Measurements from ENCODE around the gene CAVIN1.
"Not testable (repeated sequence)": the region's sequence is repeated elsewhere in the genome, so short reads cannot be mapped to it uniquely, and the experiment has no call there.

The CAVIN1 gene, protein sequence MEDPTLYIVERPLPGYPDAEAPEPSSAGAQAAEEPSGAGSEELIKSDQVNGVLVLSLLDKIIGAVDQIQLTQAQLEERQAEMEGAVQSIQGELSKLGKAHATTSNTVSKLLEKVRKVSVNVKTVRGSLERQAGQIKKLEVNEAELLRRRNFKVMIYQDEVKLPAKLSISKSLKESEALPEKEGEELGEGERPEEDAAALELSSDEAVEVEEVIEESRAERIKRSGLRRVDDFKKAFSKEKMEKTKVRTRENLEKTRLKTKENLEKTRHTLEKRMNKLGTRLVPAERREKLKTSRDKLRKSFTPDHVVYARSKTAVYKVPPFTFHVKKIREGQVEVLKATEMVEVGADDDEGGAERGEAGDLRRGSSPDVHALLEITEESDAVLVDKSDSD

DNA sequence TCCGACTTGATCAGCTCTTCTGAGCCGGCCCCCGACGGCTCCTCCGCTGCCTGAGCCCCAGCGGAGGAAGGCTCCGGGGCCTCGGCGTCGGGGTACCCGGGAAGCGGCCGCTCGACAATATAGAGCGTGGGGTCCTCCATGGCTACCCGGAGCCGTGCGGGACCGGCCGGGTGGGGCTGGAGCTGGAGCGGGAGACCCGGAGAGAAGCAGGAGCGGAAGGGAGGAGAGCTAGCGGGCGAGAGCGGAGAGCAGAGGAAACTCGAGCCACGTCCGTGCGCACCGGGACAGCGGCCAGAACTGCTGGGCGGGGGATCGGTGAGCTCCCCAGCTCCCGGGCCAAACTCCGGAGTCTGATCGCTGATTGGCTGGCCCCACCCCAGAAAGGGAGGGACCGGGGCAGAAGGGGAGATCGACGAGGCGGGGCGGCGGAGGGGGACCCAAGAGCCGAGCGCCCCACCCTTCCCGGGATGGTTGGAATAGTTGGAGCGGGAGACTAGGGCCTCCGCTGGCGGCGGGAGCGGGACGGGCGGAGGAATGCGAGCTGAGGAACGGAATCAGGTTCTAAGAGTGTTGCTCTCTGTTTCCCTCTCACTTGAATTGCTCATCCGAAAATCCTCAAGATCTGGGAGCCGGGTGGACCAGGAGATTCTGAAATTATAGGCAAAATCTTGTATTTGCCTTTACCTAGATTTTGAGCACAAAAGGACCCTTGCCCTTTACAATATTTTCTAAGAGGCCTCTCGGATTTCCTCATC is at the start of gene CAVIN1:
TSS of gene CAVIN1 (minus strand) at position 299 of the 755 bp plus-strand sequence. CDS start at position 140, 159 bp downstream.
- DNase-seq = peak; percentile 41

DNA sequence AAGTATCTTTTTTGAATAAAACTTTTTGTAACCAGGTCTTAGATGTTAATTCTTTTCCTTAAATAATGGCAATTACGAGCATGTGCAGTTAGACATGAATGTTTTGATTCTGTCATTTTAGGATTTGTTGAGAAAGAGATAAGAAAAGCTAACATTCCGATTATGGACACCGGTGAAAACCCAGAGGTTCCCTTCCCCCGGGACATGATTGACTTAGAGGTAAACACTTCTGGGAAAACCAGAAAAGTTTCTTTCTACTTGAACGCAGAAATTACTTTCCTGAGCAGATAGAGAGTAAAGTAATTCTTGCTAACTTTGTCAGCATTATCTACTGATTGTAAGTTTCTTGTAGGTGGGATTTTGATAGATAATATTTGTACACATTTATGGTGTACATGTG is 44.8 kb upstream of the CAVIN1 start:
- DNase-seq = no peak

DNA sequence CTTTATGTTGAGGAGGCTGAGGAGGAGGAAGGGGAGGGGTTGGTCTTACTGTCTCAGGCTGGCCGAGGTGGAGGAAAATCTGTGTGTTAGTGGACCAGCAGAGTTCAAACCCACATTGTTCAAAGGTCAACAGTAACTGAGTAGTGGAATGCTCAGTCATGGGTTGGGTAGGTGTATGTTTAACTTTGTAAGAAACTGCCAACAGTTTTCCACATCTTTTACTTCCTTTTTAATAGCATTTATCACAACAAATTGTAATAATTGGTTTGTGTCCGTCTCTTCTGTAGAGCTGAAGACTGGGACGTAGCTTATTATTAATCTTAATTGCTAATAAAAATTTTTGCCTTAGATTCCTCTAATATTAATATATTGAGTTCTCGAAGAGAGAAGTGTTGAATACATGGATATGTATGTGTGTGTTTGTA is 40.9 kb upstream of the CAVIN1 start:
- no peak for DNase-seq

DNA sequence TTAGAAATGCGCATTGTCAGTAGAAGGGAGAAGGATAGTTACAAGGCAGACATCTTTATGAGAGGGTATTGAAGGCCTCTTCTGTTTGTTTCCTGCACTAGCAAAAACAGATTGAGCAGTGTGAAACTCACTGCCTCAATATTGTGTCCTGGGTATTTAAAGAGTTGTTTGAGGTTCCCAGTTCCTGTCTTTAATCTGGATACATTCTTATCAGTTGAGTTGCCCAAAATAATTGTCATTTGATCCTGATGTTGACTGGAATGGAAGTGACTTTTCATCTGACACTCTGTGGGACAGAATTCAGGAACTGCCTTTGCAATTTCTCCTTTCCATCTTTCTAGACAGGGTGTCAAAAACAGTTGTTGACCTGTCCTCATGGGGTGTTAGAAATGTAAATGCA is 37.3 kb upstream of the CAVIN1 start:
- DNase-seq = no peak

DNA sequence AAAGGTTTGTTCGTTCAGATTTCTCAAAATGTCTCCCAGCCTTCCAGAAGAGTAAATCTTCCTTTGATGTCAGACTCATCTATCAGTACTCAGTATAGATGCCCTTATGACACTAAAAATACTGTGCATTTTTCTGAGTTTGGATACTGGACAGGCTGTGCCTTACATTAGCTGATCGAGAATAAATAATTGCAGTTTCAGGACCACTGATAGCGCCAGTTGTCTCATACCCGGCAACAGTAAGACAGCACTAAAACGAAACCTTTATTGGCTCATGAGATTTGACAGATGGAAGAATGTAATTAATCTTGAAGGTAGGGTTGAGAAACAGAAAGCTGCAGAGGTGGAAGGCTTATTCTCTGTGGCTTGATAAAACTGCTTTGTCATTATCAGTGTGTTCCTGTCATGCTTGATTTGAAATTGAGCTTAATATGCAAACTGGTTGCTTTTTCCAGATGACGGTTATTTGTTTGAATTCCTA is 36.8 kb upstream of the CAVIN1 start:
- DNase-seq = no peak

DNA sequence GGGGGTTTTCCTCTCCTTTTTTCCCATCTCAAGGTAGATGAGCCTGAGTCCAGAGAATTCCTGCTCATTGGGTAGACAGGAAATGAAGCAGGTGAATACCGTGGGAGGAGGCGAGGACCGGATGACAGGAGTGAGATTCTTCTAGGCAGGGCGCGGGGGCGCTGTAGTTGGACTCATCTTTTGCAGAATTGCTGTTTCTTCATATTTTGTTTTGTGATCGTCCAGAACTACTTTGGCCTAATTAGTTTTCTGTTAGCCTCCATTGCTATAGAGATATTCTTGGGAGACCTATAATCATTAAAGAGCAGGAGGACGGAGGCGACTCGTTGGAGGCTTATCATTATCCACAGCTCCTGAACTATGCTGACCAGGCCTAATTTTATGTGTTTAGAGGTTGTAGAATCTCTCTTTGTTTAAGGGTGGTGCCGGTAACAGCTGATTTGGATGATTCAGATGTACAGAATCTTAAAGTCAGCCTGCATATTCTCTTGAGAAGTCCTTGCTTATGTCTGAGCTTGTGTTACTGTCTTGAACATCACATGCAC is 36.3 kb upstream of the CAVIN1 start:
- no peak for DNase-seq

DNA sequence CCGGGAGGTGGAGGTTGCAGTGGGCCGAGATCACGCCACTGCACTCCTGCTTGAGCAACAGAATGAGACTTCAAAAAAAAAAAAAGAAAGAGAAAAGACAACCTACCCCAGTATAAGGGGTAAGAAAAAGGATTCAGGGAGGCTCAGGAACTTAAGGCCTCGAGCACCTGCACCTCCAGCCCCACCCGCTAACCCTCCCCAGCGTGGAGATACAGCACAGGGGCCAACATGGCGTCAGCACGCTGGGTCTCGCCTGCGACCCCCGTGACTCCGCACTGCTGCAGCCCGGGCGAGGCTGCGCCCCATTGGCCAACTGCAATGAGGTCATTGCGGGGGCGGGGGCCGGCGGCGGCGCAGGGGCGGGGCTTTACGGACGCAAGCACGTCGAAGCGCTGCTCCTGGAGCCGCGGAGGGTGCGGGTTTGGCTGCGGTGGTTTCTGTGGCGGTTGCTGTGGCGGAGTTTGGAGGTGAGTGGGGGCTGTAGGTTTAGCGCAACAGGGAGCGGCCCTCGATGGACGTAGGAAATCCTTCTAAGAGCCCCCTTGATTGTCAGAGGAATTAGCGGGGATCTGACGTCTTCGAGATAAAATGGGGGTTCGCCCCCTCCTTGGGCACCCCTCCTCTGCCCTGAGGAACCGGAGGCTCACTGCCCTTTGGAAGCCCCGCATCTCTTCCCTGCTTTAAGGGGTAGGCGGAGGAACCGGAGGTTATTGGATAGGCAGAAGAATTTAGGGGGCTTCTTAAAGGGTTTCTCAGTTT is 35.6 kb upstream of the CAVIN1 start, which contains the start of gene ATP6V0A1:
TSS of gene ATP6V0A1 (plus strand) at position 382 of the 759 bp plus-strand sequence. CDS start 2,017 bp downstream, outside the sequence.
- DNase-seq = peak; percentile 85

DNA sequence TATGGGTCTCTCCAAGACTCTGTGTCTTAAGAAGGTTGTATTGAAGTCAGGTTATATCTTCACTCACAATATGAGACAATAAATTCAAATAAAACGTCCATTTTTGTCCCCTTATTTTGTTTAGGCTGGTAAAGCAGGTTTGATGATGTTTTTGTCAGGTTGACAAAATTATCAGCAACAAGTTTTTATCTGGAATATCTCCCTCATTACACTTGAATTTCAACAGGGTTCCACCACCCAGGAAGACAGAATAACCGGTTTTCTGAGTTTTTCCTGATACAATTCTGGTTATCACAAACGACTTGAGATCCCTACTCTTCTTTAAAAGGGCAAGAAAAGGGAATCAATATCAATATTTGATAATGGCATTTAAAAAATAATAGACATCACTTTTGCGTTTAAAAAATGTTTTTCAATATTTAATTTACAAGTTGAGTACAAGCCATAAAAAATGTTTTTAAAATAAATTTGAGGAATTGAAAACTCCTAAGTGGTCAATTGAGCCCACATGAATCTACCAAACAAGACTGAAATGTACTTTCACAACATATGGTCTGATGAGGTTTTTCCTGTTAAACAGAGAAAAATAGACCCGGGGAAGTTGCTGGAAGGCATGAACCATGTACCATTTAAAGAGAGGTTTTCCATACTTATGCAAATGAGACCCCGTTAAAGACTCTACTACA is 34.2 kb upstream of the CAVIN1 start:
- no peak for DNase-seq

DNA sequence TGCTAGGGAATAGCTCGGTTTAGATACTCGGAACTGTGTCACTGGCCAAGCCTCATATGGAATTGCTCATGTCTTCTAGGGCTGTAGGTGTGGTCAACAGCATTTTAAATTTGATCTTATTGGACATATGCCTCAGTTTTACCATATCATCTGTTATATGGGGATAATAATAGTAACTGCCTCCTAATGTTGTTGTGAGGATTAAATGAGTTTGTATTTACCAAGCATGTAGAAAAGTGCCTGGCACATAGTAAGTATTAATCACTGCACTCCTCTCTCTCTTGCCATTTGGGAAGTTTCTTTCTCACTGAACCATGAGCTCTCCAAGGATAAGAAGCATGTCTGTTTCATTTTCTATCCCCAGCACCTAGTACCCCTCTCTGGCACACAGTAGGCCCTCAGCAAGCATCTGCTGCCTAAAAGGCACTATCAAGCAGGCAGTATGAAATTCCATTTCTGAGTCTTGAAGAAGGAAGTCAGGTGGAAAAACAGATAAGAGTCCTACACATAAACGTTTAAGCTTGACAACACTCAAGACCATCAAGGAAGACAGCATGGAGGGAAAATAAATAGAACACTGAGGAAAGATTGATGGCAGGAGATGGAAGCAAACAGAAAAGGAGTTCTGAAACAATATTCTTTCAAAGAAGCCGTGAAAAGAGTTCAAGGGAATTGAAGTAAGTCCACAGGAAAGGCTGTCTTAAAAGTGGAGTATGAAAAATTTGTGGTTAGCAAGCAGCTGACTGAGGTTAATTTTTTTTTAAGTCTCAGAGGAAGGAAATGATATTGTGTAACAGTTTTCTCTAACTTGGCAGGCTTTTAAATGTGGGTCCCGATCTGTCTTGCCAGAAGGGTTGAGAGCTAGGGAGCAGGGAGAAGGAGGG is 33.4 kb upstream of the CAVIN1 start:
- DNase-seq = no peak

DNA sequence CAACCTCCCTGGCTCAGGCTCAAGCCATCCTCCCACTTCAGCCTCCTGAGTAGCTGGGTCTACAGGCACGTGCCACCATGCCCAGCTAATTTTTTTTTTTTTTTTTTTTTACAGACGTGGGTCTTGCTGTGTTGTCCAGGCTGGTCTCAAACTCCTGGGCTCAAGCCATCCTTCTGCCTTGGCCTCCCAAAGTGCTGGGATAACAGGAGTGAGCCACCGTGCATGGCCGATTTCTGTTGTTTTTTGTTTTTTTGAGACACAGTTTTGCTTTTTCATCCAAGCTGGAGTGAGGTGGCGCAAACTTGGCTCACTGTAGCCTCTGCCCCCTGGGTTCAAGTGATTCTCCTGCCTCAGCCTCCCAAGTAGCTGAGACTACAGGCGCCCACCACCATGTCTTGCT is 31.9 kb upstream of the CAVIN1 start:
- not testable (repeated sequence) for DNase-seq

DNA sequence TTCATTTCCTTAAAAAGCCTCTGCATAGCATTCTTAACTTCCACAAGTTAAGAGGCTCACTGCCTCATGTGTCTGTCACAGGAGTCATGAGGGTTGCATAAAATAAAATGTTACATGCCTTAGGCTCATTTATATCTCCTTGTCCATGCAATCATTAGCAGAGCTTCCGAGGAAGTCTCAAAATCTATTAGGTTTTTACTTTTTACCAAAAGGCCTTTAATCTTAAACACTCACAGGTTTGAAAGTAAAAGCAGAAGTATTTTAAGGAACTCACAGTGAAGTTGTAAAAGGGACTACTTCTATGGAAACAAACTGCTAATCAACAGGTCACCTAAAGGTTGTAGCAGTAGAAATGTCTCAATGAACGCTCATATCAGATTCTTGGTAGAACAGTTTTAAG is 30.4 kb upstream of the CAVIN1 start:
- no peak for DNase-seq

DNA sequence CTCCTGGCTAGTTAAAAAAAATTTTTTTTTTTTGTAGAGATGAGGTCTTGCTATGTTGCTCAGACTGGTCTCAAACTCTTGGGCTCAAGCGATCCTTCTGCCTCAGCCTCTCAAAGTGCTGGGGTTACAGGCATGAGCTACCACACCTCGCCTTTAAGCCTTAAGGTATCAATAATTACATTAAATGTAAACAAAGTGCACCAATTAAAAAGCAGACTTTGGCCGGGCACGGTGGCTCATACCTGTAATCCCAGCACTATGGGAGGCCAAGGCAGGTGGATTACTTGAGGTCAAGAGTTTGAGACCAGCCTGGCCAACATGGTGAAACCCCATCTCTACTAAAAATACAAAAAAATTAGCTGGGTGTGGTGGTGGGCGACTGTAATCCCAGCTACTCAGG is 28.2 kb upstream of the CAVIN1 start:
- DNase-seq = not testable (repeated sequence)

DNA sequence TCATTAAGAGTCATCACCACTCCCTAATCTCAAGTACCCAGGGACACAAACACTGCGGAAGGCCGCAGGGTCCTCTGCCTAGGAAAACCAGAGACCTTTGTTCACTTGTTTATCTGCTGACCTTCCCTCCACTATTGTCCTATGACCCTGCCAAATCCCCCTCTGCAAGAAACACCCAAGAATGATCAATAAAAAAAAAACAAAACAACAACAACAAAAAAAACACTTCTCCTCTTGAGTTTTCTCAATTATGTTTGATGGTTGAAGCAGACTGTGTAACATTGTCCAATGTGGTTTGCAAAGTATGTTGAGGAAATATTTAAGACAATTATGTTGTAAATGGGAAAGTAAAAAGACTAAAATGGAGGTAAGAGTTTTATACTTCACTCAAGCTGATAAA is 26.8 kb upstream of the CAVIN1 start:
- not testable (repeated sequence) for DNase-seq

DNA sequence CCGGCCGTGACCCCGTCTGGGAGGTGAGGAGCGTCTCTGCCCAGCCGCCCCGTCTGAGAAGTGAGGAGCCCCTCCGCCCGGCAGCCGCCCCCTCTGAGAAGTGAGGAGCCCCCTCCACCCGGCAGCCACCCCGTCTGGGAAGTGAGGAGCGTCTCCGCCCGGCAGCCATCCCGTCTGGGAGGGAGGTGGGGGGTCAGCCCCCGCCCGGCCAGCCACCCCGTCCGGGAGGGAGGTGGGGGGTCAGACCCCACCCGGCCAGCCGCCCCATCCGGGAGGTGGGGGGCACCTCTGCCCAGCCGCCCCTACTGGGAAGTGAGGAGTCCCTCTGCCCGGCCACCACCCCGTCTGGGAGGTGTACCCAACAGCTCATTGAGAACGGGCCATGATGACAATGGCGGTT is 26.1 kb upstream of the CAVIN1 start:
- not testable (repeated sequence) for DNase-seq

DNA sequence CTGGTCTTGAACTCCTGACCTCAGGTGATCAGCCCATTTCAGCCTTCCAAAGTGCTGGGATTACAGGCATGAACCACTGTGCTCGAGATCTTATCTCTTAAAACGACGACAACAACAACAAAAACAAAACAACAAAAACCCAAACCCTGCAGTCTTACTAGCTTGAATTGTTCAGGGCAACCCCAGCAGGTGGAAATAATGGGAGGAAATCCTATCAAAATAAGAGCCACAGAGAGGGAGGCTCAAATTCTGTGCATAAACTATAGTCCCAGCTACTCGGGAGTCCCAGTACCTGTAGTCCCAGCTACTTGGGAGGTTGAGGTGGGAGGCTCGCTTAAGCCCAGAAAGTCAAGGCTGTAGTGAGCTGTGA is 19.1 kb upstream of the CAVIN1 start:
- DNase-seq = no peak

DNA sequence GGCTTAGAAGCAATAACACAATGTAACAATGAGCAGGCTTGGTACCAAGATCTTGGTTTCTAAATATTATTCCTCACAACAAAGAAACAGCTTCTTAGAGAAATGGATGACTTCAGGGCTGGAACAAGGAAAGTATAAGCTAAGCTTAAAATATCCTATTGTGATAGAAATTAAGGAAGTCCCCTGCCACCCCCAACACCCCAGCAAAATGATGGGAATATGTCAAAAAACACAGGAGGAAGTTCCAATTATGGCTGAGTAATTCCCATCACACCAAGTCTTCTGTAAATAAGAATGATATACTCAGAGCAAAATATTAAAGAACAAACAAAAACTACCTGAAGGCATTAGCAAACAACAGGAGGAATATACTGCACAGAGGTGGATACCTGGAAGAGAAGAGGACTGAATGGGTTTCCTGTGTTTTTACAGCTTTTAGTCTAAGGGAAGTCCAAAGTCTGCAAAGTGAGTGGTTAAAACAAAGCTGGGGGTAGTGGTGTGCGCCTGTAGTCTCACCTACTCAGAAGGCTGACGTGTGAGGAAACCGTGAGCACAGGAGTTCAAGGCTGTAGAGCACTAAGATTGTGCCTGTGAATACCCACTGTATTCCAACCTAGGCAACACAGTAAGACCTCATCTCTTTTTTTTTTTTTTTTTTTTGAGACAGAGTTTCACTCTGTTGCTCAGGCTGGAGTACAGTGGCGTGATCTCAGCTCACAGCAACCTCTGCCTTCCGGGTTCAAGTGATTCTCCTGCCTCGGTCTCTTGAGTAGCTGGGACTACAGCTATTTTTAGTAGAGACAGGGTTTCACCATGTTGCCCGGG is 18.5 kb upstream of the CAVIN1 start:
- DNase-seq = no peak

DNA sequence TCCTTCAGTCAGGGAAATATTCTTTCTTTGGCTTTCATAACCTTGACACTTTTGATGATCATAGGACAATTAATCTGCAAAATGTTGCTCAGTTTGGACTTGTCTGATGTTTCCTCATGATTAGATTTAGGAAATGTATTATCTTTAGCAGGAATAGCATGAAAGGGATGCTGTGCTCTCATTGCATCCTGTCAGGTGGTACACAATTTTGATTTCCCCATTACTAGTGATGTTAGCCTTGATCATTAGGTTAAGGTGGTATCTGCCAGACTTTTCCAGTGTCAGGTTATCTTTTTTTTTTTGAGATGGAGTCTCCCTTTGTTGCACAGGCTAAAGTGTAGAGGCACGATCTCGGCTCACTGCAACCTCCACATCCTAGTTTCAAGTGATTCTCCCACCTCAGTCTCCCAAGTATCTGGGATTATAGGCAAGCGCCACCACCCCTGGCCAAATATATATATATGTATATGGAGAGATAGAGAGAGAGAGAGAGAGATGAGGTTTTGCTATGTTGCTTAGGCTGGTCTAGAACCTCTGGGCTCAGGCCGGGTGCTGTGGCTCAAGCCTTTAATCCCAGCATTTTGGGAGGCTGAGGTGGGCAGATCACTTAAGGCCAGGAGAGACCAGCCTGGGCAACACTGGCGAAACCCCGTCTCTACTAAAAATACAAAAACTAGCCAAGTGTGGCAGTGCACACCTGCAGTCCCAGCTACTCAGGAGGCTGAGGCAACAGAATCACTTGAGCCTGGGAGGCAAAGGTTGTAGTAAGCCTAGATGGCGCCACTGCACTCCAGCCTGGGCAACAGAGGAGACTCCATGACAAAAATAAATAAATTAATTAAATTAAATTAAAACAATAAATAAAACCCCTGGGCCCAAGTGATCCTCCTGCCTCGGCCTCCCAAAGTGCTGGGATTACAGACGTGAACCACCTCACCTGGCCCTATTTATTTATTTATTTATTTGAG is 15.8 kb upstream of the CAVIN1 start:
- no peak for DNase-seq

DNA sequence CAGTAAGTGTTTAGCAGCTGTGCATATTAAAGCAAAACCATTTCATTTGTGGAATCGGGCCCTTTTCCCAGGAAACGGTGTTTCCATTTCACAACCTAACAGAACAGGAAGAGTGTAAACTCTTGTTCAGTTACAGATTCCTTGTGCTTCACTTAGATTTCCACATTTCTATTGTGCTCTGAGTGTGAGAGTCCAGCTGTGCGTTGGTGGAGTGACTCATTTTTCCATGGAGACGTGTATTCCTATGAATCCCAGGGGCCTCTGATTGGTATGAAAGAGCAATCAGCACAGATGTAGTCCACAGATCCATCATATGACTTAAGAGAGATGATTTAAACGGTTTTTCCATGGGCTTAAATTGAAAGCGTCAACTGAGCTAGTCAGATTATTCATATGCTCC is 13.3 kb upstream of the CAVIN1 start:
- DNase-seq = no peak

DNA sequence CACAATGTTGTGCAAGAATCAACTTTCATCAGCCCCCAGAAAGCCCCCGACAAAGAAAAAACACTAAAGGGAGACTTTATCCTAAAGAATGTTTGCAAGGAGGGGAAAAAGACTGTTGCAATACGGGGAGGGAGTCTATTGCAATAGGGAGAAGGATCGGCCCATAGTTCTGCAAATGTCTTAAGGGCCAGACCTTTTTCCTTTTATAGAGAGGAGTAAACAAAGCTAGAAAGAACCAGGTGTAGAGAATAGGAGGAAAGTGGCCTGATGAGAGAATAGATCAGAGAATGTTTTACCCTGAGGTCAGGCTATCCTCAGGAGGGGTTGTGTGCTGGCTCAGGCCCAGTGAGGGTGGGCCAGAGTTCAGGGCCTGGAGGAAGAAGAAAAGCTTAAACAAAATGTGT is 8.7 kb upstream of the CAVIN1 start:
- no peak for DNase-seq
